H9 (cell line): ENCODE measurements around the gene COL4A4. TPM values are rescaled to one million over a fixed set of nuclear protein-coding genes. Genes with fewer than 3 reads are reported as not detected.

Experiments used
- DNase-seq: peaks from one replicate; pipeline ENCODE4 v3.0.0-alpha.2; 2017
- H2AFZ ChIP-seq: one replicate; pipeline ENCODE4 v1.6.1; 2013; ENCODE audit warnings: mild to moderate bottlenecking, low read length, control low read depth, moderate library complexity
- H2AK5ac ChIP-seq: 2 replicates; pipeline ENCODE4 v1.6.1; 2013; ENCODE audit warnings: low read length, control low read depth, mixed read lengths; ENCODE audit not compliant: insufficient read length
- H2BK120ac ChIP-seq: one replicate; pipeline ENCODE4 v1.6.1; 2013; ENCODE audit warnings: low read depth, mild to moderate bottlenecking, low read length, control low read depth, inconsistent platforms; ENCODE audit not compliant: poor library complexity, severe bottlenecking
- H2BK12ac ChIP-seq: 2 replicates; pipeline ENCODE4 v1.6.1; 2013; ENCODE audit warnings: low read length, control low read depth, mixed read lengths, low read depth; ENCODE audit not compliant: insufficient read length
- H2BK15ac ChIP-seq: 2 replicates; pipeline ENCODE4 v1.6.1; 2013; ENCODE audit warnings: low read depth, low read length, control low read depth
- H2BK20ac ChIP-seq: one replicate; pipeline ENCODE4 v1.6.1; 2013; ENCODE audit warnings: low read depth, mild to moderate bottlenecking, low read length, control low read depth, inconsistent platforms; ENCODE audit not compliant: poor library complexity, severe bottlenecking
- H2BK5ac ChIP-seq: 2 replicates; pipeline ENCODE4 v1.6.1; 2013; ENCODE audit warnings: low read length, control low read depth, mixed read lengths; ENCODE audit not compliant: insufficient read length
- H3K14ac ChIP-seq: 2 replicates; pipeline ENCODE4 v1.6.1; 2013; ENCODE audit warnings: low read length, control low read depth; ENCODE audit not compliant: insufficient read depth
- H3K18ac ChIP-seq: 2 replicates; pipeline ENCODE4 v1.6.1; 2013; ENCODE audit warnings: low read depth, mild to moderate bottlenecking, mixed read lengths, low read length, control low read depth; ENCODE audit not compliant: insufficient read length
- H3K23ac ChIP-seq: 2 replicates; pipeline ENCODE4 v1.6.1; 2013; ENCODE audit warnings: low read length, control low read depth, mixed read lengths, low read depth; ENCODE audit not compliant: insufficient read length
- H3K23me2 ChIP-seq: 2 replicates; pipeline ENCODE4 v1.6.1; 2013; ENCODE audit warnings: low read depth, mild to moderate bottlenecking, mixed read lengths, low read length, control low read depth; ENCODE audit not compliant: insufficient read length, poor library complexity, severe bottlenecking
- H3K27ac ChIP-seq: 2 replicates; pipeline ENCODE4 v1.5.1; 2013; ENCODE audit warnings: low read length, control low read depth, mixed read lengths, low read depth; ENCODE audit not compliant: insufficient read length
- H3K27me3 ChIP-seq: 2 replicates; pipeline ENCODE4 v1.6.1; 2013; ENCODE audit warnings: low read length, control low read depth, inconsistent platforms; ENCODE audit not compliant: insufficient read depth
- H3K4ac ChIP-seq: 2 replicates; pipeline ENCODE4 v1.6.1; 2013; ENCODE audit warnings: low read depth, mild to moderate bottlenecking, control low read depth, inconsistent platforms, low read length, moderate library complexity
- H3K4me1 ChIP-seq: 2 replicates; pipeline ENCODE4 v1.6.1; 2013; ENCODE audit warnings: low read length, control low read depth, inconsistent platforms; ENCODE audit not compliant: insufficient read depth
- H3K4me2 ChIP-seq: 2 replicates; pipeline ENCODE4 v1.6.1; 2013; ENCODE audit warnings: low read length, control low read depth, mixed read lengths; ENCODE audit not compliant: insufficient read length, insufficient read depth
- H3K56ac ChIP-seq: 2 replicates; pipeline ENCODE4 v1.6.1; 2013; ENCODE audit warnings: low read depth, mild to moderate bottlenecking, mixed read lengths, low read length, control low read depth; ENCODE audit not compliant: insufficient read length
- H3K79me1 ChIP-seq: 2 replicates; pipeline ENCODE4 v1.6.1; 2013; ENCODE audit warnings: low read depth, mild to moderate bottlenecking, moderate library complexity, low read length, control low read depth, inconsistent platforms; ENCODE audit not compliant: insufficient read depth, poor library complexity, severe bottlenecking
- H3K79me2 ChIP-seq: 2 replicates; pipeline ENCODE4 v1.6.1; 2013; ENCODE audit warnings: low read length, control low read depth, inconsistent platforms; ENCODE audit not compliant: insufficient read depth
- H3K9ac ChIP-seq: 2 replicates; pipeline ENCODE4 v1.6.1; 2013; ENCODE audit warnings: low read length, control low read depth, mixed read lengths; ENCODE audit not compliant: insufficient read length; ENCODE audit errors: extremely low read depth
- H3K9me3 ChIP-seq: one replicate; pipeline ENCODE4 v1.6.1; 2013; ENCODE audit warnings: low read depth, low read length, inconsistent platforms; ENCODE audit not compliant: control insufficient read depth
- H3T11ph ChIP-seq: one replicate; pipeline ENCODE4 v1.6.1; 2013; ENCODE audit warnings: mild to moderate bottlenecking, low read length, control low read depth, inconsistent platforms
- H4K20me1 ChIP-seq: one replicate; pipeline ENCODE4 v1.6.1; 2013; ENCODE audit not compliant: control insufficient read depth, insufficient read length, insufficient read depth
- H4K5ac ChIP-seq: 2 replicates; pipeline ENCODE4 v1.6.1; 2013; ENCODE audit warnings: low read depth, mild to moderate bottlenecking, mixed read lengths, low read length, control low read depth; ENCODE audit not compliant: insufficient read length
- H4K8ac ChIP-seq: replicated peaks from 2 replicates; pipeline ENCODE4 v1.6.1; 2013; ENCODE audit warnings: low read length, control low read depth, mixed read lengths, low read depth; ENCODE audit not compliant: insufficient read length
- H4K91ac ChIP-seq: 2 replicates; pipeline ENCODE4 v1.6.1; 2013; ENCODE audit warnings: low read depth, mild to moderate bottlenecking, moderate library complexity, mixed read lengths, low read length, control low read depth; ENCODE audit not compliant: insufficient read length
- H3K27ac Mint-ChIP-seq, 3 experiments: 2 replicates in 2 of 3; 3 replicates in 1 of 3; pipeline ENCODE4 v1.8.0; 2020 to 2021; ENCODE audit warnings: mixed read lengths in 3 of 3, mild to moderate bottlenecking in 1 of 3, moderate library complexity in 1 of 3
- H3K27me3 Mint-ChIP-seq: 2 replicates; pipeline ENCODE4 v1.8.0; 2021; ENCODE audit warnings: low read depth, mild to moderate bottlenecking, moderate library complexity, mixed read lengths
- H3K36me3 Mint-ChIP-seq, 3 experiments: 2 replicates in 2 of 3; 3 replicates in 1 of 3; pipeline ENCODE4 v1.8.0; 2020 to 2021; ENCODE audit warnings: low read depth in 3 of 3, mixed read lengths in 3 of 3; ENCODE audit not compliant: insufficient read depth in 1 of 3
- H3K4me1 Mint-ChIP-seq, 2 experiments: 2 replicates each; pipeline ENCODE4 v1.8.0; 2020; ENCODE audit warnings: mixed read lengths in 2 of 2
- H3K4me3 Mint-ChIP-seq, 2 experiments: 2 replicates in 1 of 2; 3 replicates in 1 of 2; pipeline ENCODE4 v1.8.0; 2020 to 2021; ENCODE audit warnings: mild to moderate bottlenecking in 2 of 2, mixed read lengths in 2 of 2, moderate library complexity in 1 of 2
- H3K9me3 Mint-ChIP-seq, 2 experiments: 2 replicates in 1 of 2; 3 replicates in 1 of 2; pipeline ENCODE4 v1.8.0; 2020; ENCODE audit warnings: mild to moderate bottlenecking in 2 of 2, mixed read lengths in 2 of 2, moderate library complexity in 1 of 2
- CTCF ChIP-seq: fragments of 200-600 bp; sonication (generic); conservative IDR thresholded peaks from 3 replicates; pipeline ENCODE4 v1.8.0; 2021; ENCODE audit warnings: antibody characterized with exemption, mild to moderate bottlenecking
- WGBS: extraction: QIAGEN DNeasy Blood & Tissue Kit; methylation state at CpG from one replicate; pipeline ENCODE4 v1.1.7; 2013; ENCODE audit warnings: missing lambda C conversion rate, low lambda C conversion rate, mixed read lengths; ENCODE audit not compliant: insufficient read length; ENCODE audit errors: extremely low coverage; 5-methylcytosine and 5-hydroxymethylcytosine counted together
- total RNA-seq: library from RNA; stranded (reverse); gene quantifications from 2 replicates; pipeline ENCODE4 v1.2.1, GENCODE V29; 2021

The COL4A4 gene
- total RNA-seq, 1 experiment from 2014 or later: 0.92 TPM

DNA sequence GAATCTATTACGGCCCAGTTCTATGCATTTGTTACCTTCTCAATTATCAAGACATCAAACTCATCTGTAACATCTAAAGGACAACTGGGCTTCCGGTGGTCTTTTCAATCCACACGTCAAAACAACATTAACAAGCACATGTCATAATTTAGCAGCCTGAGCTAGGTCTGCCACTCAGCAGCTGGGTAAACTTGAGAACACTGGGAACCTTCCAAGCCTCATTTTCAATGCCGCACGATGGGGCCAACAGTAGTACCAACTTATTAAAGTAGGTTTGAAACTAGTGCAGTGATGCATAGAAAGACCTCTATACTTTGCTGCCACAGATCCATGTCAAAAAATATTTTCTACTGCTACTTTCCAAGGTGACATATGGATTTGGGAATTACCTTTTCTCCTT is 60.4 kb downstream of the COL4A4 start:
- Histone ChIP-seq H3K14ac (no peak overlapping the region), H3K23me2 (no peaks in the 10 kb centered on the region), H3K9me3 (no peaks in the 10 kb centered on the region), H2BK15ac (no peak overlapping the region), H2BK12ac (no peak overlapping the region), H3K4me1 (no peaks in the 10 kb centered on the region), H2AK5ac (no peak overlapping the region), H4K5ac (no peak overlapping the region), H3K18ac (no peak overlapping the region), H4K20me1 (no peaks in the 10 kb centered on the region), H3K4me2 (no peak overlapping the region), H3K23ac (no peak overlapping the region), H3K27me3 (no peaks in the 10 kb centered on the region), H3T11ph (no peak overlapping the region), H2AFZ (no peak overlapping the region), H3K27ac (no peak overlapping the region), H2BK120ac (no peak overlapping the region), H2BK20ac (no peak overlapping the region), H3K79me1 (no peaks in the 10 kb centered on the region), H3K4ac (no peak overlapping the region), H3K56ac (no peak overlapping the region), H2BK5ac (no peak overlapping the region), H3K9ac (no peak overlapping the region), H4K91ac (no peak overlapping the region), H4K8ac (no peak overlapping the region), H3K79me2 (no peaks in the 10 kb centered on the region)
- Mint-ChIP-seq H3K27ac (peak overlapping the region in 1 of 3 experiments; percentile 27; a peak in 1 of 7 replicates), H3K4me3 (no peak overlapping the region), H3K36me3 (peaks cover 0 to 4% (median 0%) of the 10 kb centered on the region in 3 experiments; a peak in 1 of 7 replicates), H3K27me3 (no peaks in the 10 kb centered on the region), H3K4me1 (peaks cover 0 to 3% of the 10 kb centered on the region in 2 experiments; a peak in 1 of 4 replicates), H3K9me3 (peaks cover 0 to 2% of the 10 kb centered on the region in 2 experiments; a peak in 2 of 5 replicates)
- TF ChIP-seq CTCF: no peak
- DNase-seq: no peak
- WGBS: no CpG with 5 or more reads among the region's 5 CpGs
